ENCODE data around the gene CFC1.
"Not testable (repeated sequence)": the region's sequence is repeated elsewhere in the genome, so short reads cannot be mapped to it uniquely, and the experiment has no call there.

The CFC1 gene

GRCh38 chr2:130599393-130599792, at the start of gene CFC1:
Gene CFC1 (minus strand): TSS chr2:130599575. CDS start chr2:130599287, 288 bp downstream.
- H3K36me3 ChIP-seq (ENCODE audit: control insufficient read depth in 1 of 2, insufficient read depth in 2 of 2, low read length in 2 of 2); H3K27me3 ChIP-seq (ENCODE audit: low read depth, low read length); H3K27ac ChIP-seq (ENCODE audit: low read length); H3K4me3 ChIP-seq (ENCODE audit: low read depth in 1 of 2, low read length in 2 of 2); H3K9me3 ChIP-seq (ENCODE audit: control insufficient read depth in 1 of 2, low read length in 2 of 2); H3K4me1 ChIP-seq (ENCODE audit: control insufficient read depth in 1 of 2, insufficient read depth in 2 of 2, low read length in 2 of 2): not testable (repeated sequence)

- H3K4me1 ChIP-seq (ENCODE audit: control insufficient read depth in 1 of 2, insufficient read depth in 2 of 2, low read length in 2 of 2); H3K27ac ChIP-seq (ENCODE audit: low read length); H3K36me3 ChIP-seq (ENCODE audit: control insufficient read depth in 1 of 2, insufficient read depth in 2 of 2, low read length in 2 of 2); H3K9me3 ChIP-seq (ENCODE audit: control insufficient read depth in 1 of 2, low read length in 2 of 2); H3K27me3 ChIP-seq (ENCODE audit: low read depth, low read length); H3K4me3 ChIP-seq (ENCODE audit: low read depth in 1 of 2, low read length in 2 of 2): not testable (repeated sequence)
These were observed 42.3 kb upstream of the CFC1 start for GRCh38 chr2:130641688-130642087.

- not testable (repeated sequence) for H3K27ac ChIP-seq (ENCODE audit: low read length); H3K9me3 ChIP-seq (ENCODE audit: control insufficient read depth in 1 of 2, low read length in 2 of 2); H3K4me1 ChIP-seq (ENCODE audit: control insufficient read depth in 1 of 2, insufficient read depth in 2 of 2, low read length in 2 of 2); H3K36me3 ChIP-seq (ENCODE audit: control insufficient read depth in 1 of 2, insufficient read depth in 2 of 2, low read length in 2 of 2); H3K4me3 ChIP-seq (ENCODE audit: low read depth in 1 of 2, low read length in 2 of 2); H3K27me3 ChIP-seq (ENCODE audit: low read depth, low read length)
These were observed 39.6 kb upstream of the CFC1 start for GRCh38 chr2:130638973-130639372.

GRCh38 chr2:130628784-130629475, 29.6 kb upstream of the CFC1 start:
- H3K9me3 ChIP-seq (ENCODE audit: control insufficient read depth in 1 of 2, low read length in 2 of 2); H3K4me1 ChIP-seq (ENCODE audit: control insufficient read depth in 1 of 2, insufficient read depth in 2 of 2, low read length in 2 of 2); H3K27ac ChIP-seq (ENCODE audit: low read length); H3K27me3 ChIP-seq (ENCODE audit: low read depth, low read length); H3K4me3 ChIP-seq (ENCODE audit: low read depth in 1 of 2, low read length in 2 of 2); H3K36me3 ChIP-seq (ENCODE audit: control insufficient read depth in 1 of 2, insufficient read depth in 2 of 2, low read length in 2 of 2): not testable (repeated sequence)

- not testable (repeated sequence) for H3K27ac ChIP-seq (ENCODE audit: low read length); H3K36me3 ChIP-seq (ENCODE audit: control insufficient read depth in 1 of 2, insufficient read depth in 2 of 2, low read length in 2 of 2)
These were observed 11.8 kb upstream of the CFC1 start, which contains the start of gene POTEJ for GRCh38 chr2:130611140-130611539. Gene POTEJ (plus strand): TSS chr2:130611440. CDS start chr2:130611533, 93 bp downstream.

GRCh38 chr2:130610486-130610885, 11.1 kb upstream of the CFC1 start:
- not testable (repeated sequence) for H3K9me3 ChIP-seq (ENCODE audit: control insufficient read depth in 1 of 2, low read length in 2 of 2); H3K27me3 ChIP-seq (ENCODE audit: low read depth, low read length); H3K4me3 ChIP-seq (ENCODE audit: low read depth in 1 of 2, low read length in 2 of 2); H3K4me1 ChIP-seq (ENCODE audit: control insufficient read depth in 1 of 2, insufficient read depth in 2 of 2, low read length in 2 of 2); H3K36me3 ChIP-seq (ENCODE audit: control insufficient read depth in 1 of 2, insufficient read depth in 2 of 2, low read length in 2 of 2); H3K27ac ChIP-seq (ENCODE audit: low read length)

More at GRCh38 chr2:130611140-130611539, 11.8 kb upstream of the CFC1 start, which contains the start of gene POTEJ:
- not testable (repeated sequence) for H3K4me1 ChIP-seq (ENCODE audit: control insufficient read depth in 1 of 2, insufficient read depth in 2 of 2, low read length in 2 of 2); H3K9me3 ChIP-seq (ENCODE audit: control insufficient read depth in 1 of 2, low read length in 2 of 2); H3K4me3 ChIP-seq (ENCODE audit: low read depth in 1 of 2, low read length in 2 of 2); H3K27me3 ChIP-seq (ENCODE audit: low read depth, low read length)

GRCh38 chr2:130609002-130609920, 9.9 kb upstream of the CFC1 start:
- H3K27ac ChIP-seq (ENCODE audit: low read length); H3K9me3 ChIP-seq (ENCODE audit: control insufficient read depth in 1 of 2, low read length in 2 of 2); H3K4me1 ChIP-seq (ENCODE audit: control insufficient read depth in 1 of 2, insufficient read depth in 2 of 2, low read length in 2 of 2); H3K36me3 ChIP-seq (ENCODE audit: control insufficient read depth in 1 of 2, insufficient read depth in 2 of 2, low read length in 2 of 2); H3K4me3 ChIP-seq (ENCODE audit: low read depth in 1 of 2, low read length in 2 of 2); H3K27me3 ChIP-seq (ENCODE audit: low read depth, low read length): not testable (repeated sequence)

- not testable (repeated sequence) for H3K4me3 ChIP-seq (ENCODE audit: low read depth in 1 of 2, low read length in 2 of 2); H3K27me3 ChIP-seq (ENCODE audit: low read depth, low read length); H3K4me1 ChIP-seq (ENCODE audit: control insufficient read depth in 1 of 2, insufficient read depth in 2 of 2, low read length in 2 of 2); H3K9me3 ChIP-seq (ENCODE audit: control insufficient read depth in 1 of 2, low read length in 2 of 2); H3K36me3 ChIP-seq (ENCODE audit: control insufficient read depth in 1 of 2, insufficient read depth in 2 of 2, low read length in 2 of 2); H3K27ac ChIP-seq (ENCODE audit: low read length)
These were observed 9.1 kb upstream of the CFC1 start for GRCh38 chr2:130608276-130609001.

GRCh38 chr2:130601648-130602302, 2.4 kb upstream of the CFC1 start:
- not testable (repeated sequence) for H3K4me1 ChIP-seq (ENCODE audit: control insufficient read depth in 1 of 2, insufficient read depth in 2 of 2, low read length in 2 of 2); H3K27ac ChIP-seq (ENCODE audit: low read length); H3K4me3 ChIP-seq (ENCODE audit: low read depth in 1 of 2, low read length in 2 of 2); H3K27me3 ChIP-seq (ENCODE audit: low read depth, low read length); H3K36me3 ChIP-seq (ENCODE audit: control insufficient read depth in 1 of 2, insufficient read depth in 2 of 2, low read length in 2 of 2); H3K9me3 ChIP-seq (ENCODE audit: control insufficient read depth in 1 of 2, low read length in 2 of 2)

GRCh38 chr2:130599926-130600325, 551 bp upstream of the CFC1 start:
- not testable (repeated sequence) for H3K27ac ChIP-seq (ENCODE audit: low read length); H3K9me3 ChIP-seq (ENCODE audit: control insufficient read depth in 1 of 2, low read length in 2 of 2); H3K4me1 ChIP-seq (ENCODE audit: control insufficient read depth in 1 of 2, insufficient read depth in 2 of 2, low read length in 2 of 2); H3K27me3 ChIP-seq (ENCODE audit: low read depth, low read length); H3K36me3 ChIP-seq (ENCODE audit: control insufficient read depth in 1 of 2, insufficient read depth in 2 of 2, low read length in 2 of 2); H3K4me3 ChIP-seq (ENCODE audit: low read depth in 1 of 2, low read length in 2 of 2)

- H3K27ac ChIP-seq (ENCODE audit: low read length); H3K4me3 ChIP-seq (ENCODE audit: low read depth in 1 of 2, low read length in 2 of 2); H3K9me3 ChIP-seq (ENCODE audit: control insufficient read depth in 1 of 2, low read length in 2 of 2); H3K36me3 ChIP-seq (ENCODE audit: control insufficient read depth in 1 of 2, insufficient read depth in 2 of 2, low read length in 2 of 2); H3K4me1 ChIP-seq (ENCODE audit: control insufficient read depth in 1 of 2, insufficient read depth in 2 of 2, low read length in 2 of 2); H3K27me3 ChIP-seq (ENCODE audit: low read depth, low read length): not testable (repeated sequence)
These were observed 912 bp downstream of the CFC1 start for GRCh38 chr2:130598463-130598862.

Data from muscle layer of duodenum (tissue), 2 donors.